Mesendoderm (in vitro differentiated cells): ENCODE results near the gene PARD3.

ENCODE experiments used
- DNase-seq: peaks from one replicate; pipeline ENCODE4 v3.0.0; 2013
- H2AK5ac ChIP-seq: 2 replicates; pipeline ENCODE4 v1.6.1; 2013; ENCODE audit warnings: low read length, inconsistent platforms
- H2BK120ac ChIP-seq: 2 replicates; pipeline ENCODE4 v1.6.1; 2013; ENCODE audit warnings: low read depth, mild to moderate bottlenecking, low read length, moderate library complexity, mixed read lengths
- H2BK15ac ChIP-seq: replicated peaks from 2 replicates; pipeline ENCODE4 v1.6.1; 2013; ENCODE audit warnings: low read depth, mild to moderate bottlenecking, moderate library complexity
- H2BK5ac ChIP-seq: 2 replicates; pipeline ENCODE4 v1.6.1; 2013; ENCODE audit warnings: low read length, inconsistent platforms
- H3K18ac ChIP-seq: 2 replicates; pipeline ENCODE4 v1.6.1; 2013; ENCODE audit warnings: mild to moderate bottlenecking, low read length, mixed read lengths
- H3K23ac ChIP-seq: one replicate; pipeline ENCODE4 v1.6.1; 2013; ENCODE audit warnings: low read length
- H3K27ac ChIP-seq: 2 replicates; pipeline ENCODE4 v1.5.1; 2013; ENCODE audit warnings: low read depth, mild to moderate bottlenecking, inconsistent platforms, low read length, moderate library complexity
- H3K27me3 ChIP-seq: 2 replicates; pipeline ENCODE4 v1.6.1; 2013; ENCODE audit warnings: low read length, control low read depth, mild to moderate bottlenecking, inconsistent platforms; ENCODE audit not compliant: insufficient read depth, poor library complexity
- H3K36me3 ChIP-seq: 2 replicates; pipeline ENCODE4 v1.6.1; 2013; ENCODE audit warnings: low read length, inconsistent platforms; ENCODE audit not compliant: control insufficient read depth, insufficient read depth
- H3K4ac ChIP-seq: one replicate; pipeline ENCODE4 v1.6.1; 2013; ENCODE audit warnings: low read depth, mild to moderate bottlenecking, low read length, moderate library complexity
- H3K4me1 ChIP-seq: 2 replicates; pipeline ENCODE4 v1.6.1; 2013; ENCODE audit warnings: low read depth, low read length, inconsistent platforms; ENCODE audit not compliant: control insufficient read depth
- H3K4me2 ChIP-seq: 2 replicates; pipeline ENCODE4 v1.6.1; 2013; ENCODE audit warnings: low read length
- H3K4me3 ChIP-seq: 2 replicates; pipeline ENCODE4 v1.5.1; 2013; ENCODE audit warnings: mild to moderate bottlenecking, low read length
- H3K56ac ChIP-seq: one replicate; pipeline ENCODE4 v1.6.1; 2013; ENCODE audit warnings: low read length
- H3K79me1 ChIP-seq: 2 replicates; pipeline ENCODE4 v1.6.1; 2013; ENCODE audit warnings: low read length, inconsistent platforms
- H3K79me2 ChIP-seq: 2 replicates; pipeline ENCODE4 v1.6.1; 2013; ENCODE audit warnings: mild to moderate bottlenecking, low read length; ENCODE audit not compliant: control insufficient read depth, insufficient read depth
- H3K9ac ChIP-seq: 2 replicates; pipeline ENCODE4 v1.6.1; 2013; ENCODE audit warnings: low read length, inconsistent platforms
- H4K5ac ChIP-seq: one replicate; pipeline ENCODE4 v1.6.1; 2013; ENCODE audit warnings: low read length
- H4K8ac ChIP-seq: one replicate; pipeline ENCODE4 v1.6.1; 2013; ENCODE audit warnings: low read depth, mild to moderate bottlenecking, control low read depth, low read length, moderate library complexity
- WGBS: extraction: QIAGEN DNeasy Blood & Tissue Kit; methylation state at CpG from one replicate; pipeline ENCODE4 v1.1.7; 2013; ENCODE audit warnings: low lambda C conversion rate, missing lambda C conversion rate; ENCODE audit not compliant: insufficient coverage; ENCODE audit errors: extremely low coverage; 5-methylcytosine and 5-hydroxymethylcytosine counted together

PARD3 gene

DNA sequence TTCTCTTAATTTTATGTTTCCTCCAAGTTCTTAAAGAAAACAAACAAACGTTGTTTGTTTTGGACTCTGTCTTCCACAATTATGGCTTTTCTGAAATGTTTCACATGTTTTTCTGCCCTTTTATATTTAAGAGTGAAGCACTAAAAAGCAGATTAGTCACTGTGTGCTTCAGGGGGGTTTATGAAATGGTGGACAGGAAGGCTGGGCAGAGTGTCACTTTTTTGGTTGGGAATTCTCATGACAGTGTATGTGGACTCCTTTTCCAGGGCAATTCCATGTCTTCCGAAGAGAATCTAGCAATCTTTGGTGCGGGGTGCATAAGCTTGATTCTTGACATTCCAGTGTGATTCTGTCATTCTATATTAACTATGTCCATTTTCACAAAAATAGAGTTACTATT lies 669.4 kb downstream of the PARD3 start:
- Histone ChIP-seq H3K36me3 (no peaks in the 10 kb centered on the region), H3K4ac (no peak overlapping the region), H2BK120ac (no peak overlapping the region), H3K27me3 (no peaks in the 10 kb centered on the region), H3K23ac (no peak overlapping the region), H3K9ac (no peak overlapping the region), H3K79me1 (no peaks in the 10 kb centered on the region), H3K4me1 (no peaks in the 10 kb centered on the region), H4K5ac (no peak overlapping the region), H2BK5ac (no peak overlapping the region), H2BK15ac (no peak overlapping the region), H3K79me2 (no peaks in the 10 kb centered on the region), H2AK5ac (no peak overlapping the region), H4K8ac (no peak overlapping the region), H3K27ac (no peak overlapping the region), H3K56ac (no peak overlapping the region), H3K4me2 (no peak overlapping the region), H3K18ac (no peak overlapping the region), H3K4me3 (no peak overlapping the region)
- 100% methylated on average over 1 of the region's 3 CpGs for WGBS
- DNase-seq = no peak

DNA sequence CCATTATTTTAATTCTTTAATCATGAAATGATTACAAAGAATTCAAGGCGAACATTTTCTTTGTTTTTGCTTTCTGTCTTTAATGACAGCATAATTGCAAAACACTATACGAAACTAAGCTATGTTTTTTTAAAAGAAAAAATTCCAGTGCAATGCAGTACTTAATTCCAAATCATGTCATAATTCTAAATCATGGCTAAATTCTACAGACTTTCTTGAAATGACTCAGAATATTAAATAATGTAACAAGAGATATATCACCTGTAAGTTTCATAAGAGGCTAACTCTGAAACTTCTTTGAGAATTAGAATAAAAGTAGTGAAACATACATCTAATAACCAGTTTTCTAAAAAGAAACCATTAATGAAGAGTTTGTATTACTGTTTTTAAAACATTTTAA lies 671.6 kb downstream of the PARD3 start:
- no peak overlapping the region for H3K4me3 ChIP-seq
- no peak overlapping the region for H3K9ac ChIP-seq
- no peak overlapping the region for H3K56ac ChIP-seq
- no peak overlapping the region for H4K8ac ChIP-seq
- H3K27me3 ChIP-seq = no peaks in the 10 kb centered on the region
- no peak overlapping the region for H2BK15ac ChIP-seq
- H4K5ac ChIP-seq = no peak overlapping the region
- no peaks in the 10 kb centered on the region for H3K36me3 ChIP-seq
- H2BK5ac ChIP-seq = no peak overlapping the region
- H3K4ac ChIP-seq = no peak overlapping the region
- H3K27ac ChIP-seq = no peak overlapping the region
- no peak overlapping the region for H2BK120ac ChIP-seq
- no peak for DNase-seq
- no peaks in the 10 kb centered on the region for H3K79me1 ChIP-seq
- H2AK5ac ChIP-seq = no peak overlapping the region
- H3K23ac ChIP-seq = no peak overlapping the region
- H3K4me1 ChIP-seq = no peaks in the 10 kb centered on the region
- H3K79me2 ChIP-seq = no peaks in the 10 kb centered on the region
- no peak overlapping the region for H3K18ac ChIP-seq
- whole genome bisulfite sequencing = no CpG with 5 or more reads among the region's 2 CpGs
- no peak overlapping the region for H3K4me2 ChIP-seq

DNA sequence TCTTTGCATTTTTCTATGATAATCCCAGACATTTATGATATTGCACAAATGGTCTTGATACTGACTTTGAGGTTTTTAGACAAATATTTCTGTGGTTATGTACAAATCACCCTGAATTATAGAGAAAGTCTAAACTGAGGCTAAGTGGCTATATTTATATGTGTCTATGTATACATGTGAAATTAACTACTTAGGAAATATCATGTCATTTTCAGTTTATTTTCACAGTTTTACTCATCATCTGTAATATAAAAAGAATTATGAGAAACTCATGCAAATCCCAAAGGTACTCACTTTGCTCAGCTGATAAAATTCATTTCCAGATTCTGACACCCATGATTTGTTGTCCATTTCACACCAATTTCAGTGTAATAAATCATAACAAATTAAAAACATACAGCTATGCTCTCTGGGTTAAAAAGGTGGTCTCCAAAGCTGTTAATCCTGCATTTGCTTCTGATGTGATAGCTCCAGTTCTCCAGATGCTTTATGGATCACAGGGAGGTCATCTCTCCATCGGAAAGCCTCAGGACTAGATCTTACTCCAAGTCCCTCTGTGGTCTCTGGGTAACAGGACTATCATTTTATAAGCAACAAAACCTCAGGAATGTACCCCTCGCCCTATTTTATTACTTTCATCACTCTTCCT lies 673.9 kb downstream of the PARD3 start:
- no peaks in the 10 kb centered on the region for H3K36me3 ChIP-seq
- no peak overlapping the region for H2AK5ac ChIP-seq
- no peak overlapping the region for H4K5ac ChIP-seq
- H3K4me3 ChIP-seq = no peak overlapping the region
- no peaks in the 10 kb centered on the region for H3K79me2 ChIP-seq
- no peak overlapping the region for H3K4ac ChIP-seq
- DNase-seq = no peak
- no peaks in the 10 kb centered on the region for H3K4me1 ChIP-seq
- no peak overlapping the region for H3K18ac ChIP-seq
- no peak overlapping the region for H2BK15ac ChIP-seq
- H3K9ac ChIP-seq = no peak overlapping the region
- H4K8ac ChIP-seq = no peak overlapping the region
- no peak overlapping the region for H2BK5ac ChIP-seq
- no peak overlapping the region for H3K56ac ChIP-seq
- H3K4me2 ChIP-seq = no peak overlapping the region
- H3K79me1 ChIP-seq = no peaks in the 10 kb centered on the region
- H2BK120ac ChIP-seq = no peak overlapping the region
- no peaks in the 10 kb centered on the region for H3K27me3 ChIP-seq
- no peak overlapping the region for H3K23ac ChIP-seq
- no peak overlapping the region for H3K27ac ChIP-seq
- no CpG with 5 or more reads among the region's 2 CpGs for WGBS

DNA sequence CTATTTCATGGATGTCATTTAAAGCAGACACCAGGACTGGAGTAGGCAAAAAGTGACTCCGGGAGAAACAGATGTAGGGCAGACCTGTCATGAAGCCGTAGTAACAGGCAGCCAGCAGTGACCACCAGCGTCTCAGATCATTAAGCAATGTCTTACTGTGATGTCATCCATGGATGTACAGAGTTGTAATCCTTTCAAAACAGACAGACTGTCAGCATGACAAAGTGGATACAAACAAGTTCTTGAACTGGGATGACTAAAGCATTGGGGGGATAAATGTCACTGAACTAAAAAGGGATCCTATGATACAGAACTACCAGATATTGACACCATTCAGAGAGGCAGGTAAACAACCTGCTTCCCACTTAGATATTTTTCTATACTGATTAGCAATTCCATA lies 675.5 kb downstream of the PARD3 start:
- Histone ChIP-seq H3K36me3 (no peaks in the 10 kb centered on the region), H3K9ac (no peak overlapping the region), H3K18ac (no peak overlapping the region), H3K23ac (no peak overlapping the region), H3K27me3 (no peaks in the 10 kb centered on the region), H3K79me2 (no peaks in the 10 kb centered on the region), H3K4ac (no peak overlapping the region), H3K4me1 (no peaks in the 10 kb centered on the region), H4K5ac (no peak overlapping the region), H2BK15ac (no peak overlapping the region), H3K27ac (no peak overlapping the region), H2AK5ac (no peak overlapping the region), H3K4me3 (no peak overlapping the region), H3K4me2 (no peak overlapping the region), H2BK5ac (no peak overlapping the region), H3K56ac (no peak overlapping the region), H4K8ac (no peak overlapping the region), H2BK120ac (no peak overlapping the region), H3K79me1 (no peaks in the 10 kb centered on the region)
- WGBS = no CpG with 5 or more reads among the region's 3 CpGs
- no peak for DNase-seq

DNA sequence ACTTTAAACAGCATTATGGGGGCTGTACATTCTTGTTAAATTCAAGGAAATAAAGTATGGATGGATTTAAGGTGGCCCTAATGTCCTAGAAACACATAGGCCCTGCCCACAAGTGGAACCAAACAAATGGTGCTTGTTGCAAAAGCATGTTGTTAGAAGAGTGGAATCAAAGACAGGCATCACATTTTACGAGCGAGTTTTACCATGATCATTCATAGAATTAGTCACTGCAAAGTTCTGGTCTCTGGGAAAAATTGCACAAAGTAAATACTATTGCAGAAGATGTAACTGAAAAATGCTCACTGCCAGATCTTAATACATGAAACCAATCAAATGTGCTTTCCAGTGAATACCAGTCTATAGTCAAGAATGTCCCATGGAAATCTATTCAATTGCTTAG lies 677.1 kb downstream of the PARD3 start:
- H2BK120ac ChIP-seq = no peak overlapping the region
- H3K27me3 ChIP-seq = no peaks in the 10 kb centered on the region
- no peak overlapping the region for H3K4me2 ChIP-seq
- no peak overlapping the region for H3K23ac ChIP-seq
- no peak for DNase-seq
- H3K4ac ChIP-seq = no peak overlapping the region
- H3K36me3 ChIP-seq = no peaks in the 10 kb centered on the region
- H3K79me2 ChIP-seq = no peaks in the 10 kb centered on the region
- no peak overlapping the region for H4K8ac ChIP-seq
- no peak overlapping the region for H3K18ac ChIP-seq
- H3K79me1 ChIP-seq = no peaks in the 10 kb centered on the region
- H2AK5ac ChIP-seq = no peak overlapping the region
- no peak overlapping the region for H3K9ac ChIP-seq
- H3K4me3 ChIP-seq = no peak overlapping the region
- no peak overlapping the region for H4K5ac ChIP-seq
- H2BK5ac ChIP-seq = no peak overlapping the region
- no peak overlapping the region for H3K56ac ChIP-seq
- no peak overlapping the region for H3K27ac ChIP-seq
- no CpG with 5 or more reads among the region's 2 CpGs for WGBS
- H2BK15ac ChIP-seq = no peak overlapping the region
- no peaks in the 10 kb centered on the region for H3K4me1 ChIP-seq

DNA sequence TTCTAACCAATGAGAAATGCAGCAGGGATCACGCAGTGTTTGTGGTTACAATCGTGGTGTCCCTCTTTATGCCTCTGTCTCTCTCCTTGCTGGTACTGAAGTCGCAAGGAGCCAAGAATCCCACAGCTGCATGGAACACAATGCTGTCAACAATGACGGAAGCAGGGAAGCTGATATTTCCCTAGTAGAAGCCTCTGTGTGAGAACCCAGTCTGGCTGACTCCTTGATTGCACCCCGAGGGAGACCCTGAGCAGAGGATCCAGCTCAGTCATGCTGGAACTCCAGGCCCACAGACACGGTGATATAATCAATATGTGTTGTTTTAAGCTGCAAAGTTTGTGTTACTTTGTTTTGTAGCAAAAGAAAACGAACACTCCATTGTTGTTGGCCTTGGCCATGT lies 677.9 kb downstream of the PARD3 start:
- Histone ChIP-seq H3K36me3 (no peaks in the 10 kb centered on the region), H3K56ac (no peak overlapping the region), H4K5ac (no peak overlapping the region), H2BK5ac (no peak overlapping the region), H3K27ac (no peak overlapping the region), H2AK5ac (no peak overlapping the region), H2BK15ac (no peak overlapping the region), H3K79me2 (no peaks in the 10 kb centered on the region), H3K18ac (no peak overlapping the region), H4K8ac (no peak overlapping the region), H3K4ac (no peak overlapping the region), H3K79me1 (no peaks in the 10 kb centered on the region), H2BK120ac (no peak overlapping the region), H3K4me3 (no peak overlapping the region), H3K23ac (no peak overlapping the region), H3K9ac (no peak overlapping the region), H3K27me3 (no peaks in the 10 kb centered on the region), H3K4me2 (no peak overlapping the region), H3K4me1 (no peaks in the 10 kb centered on the region)
- WGBS = no CpG with 5 or more reads among the region's 7 CpGs
- no peak for DNase-seq
